Prostate gland (tissue), 2 donors: Measurements from ENCODE around the gene CSRNP3.
"Not testable (repeated sequence)": the region's sequence is repeated elsewhere in the genome, so short reads cannot be mapped to it uniquely, and the experiment has no call there.

Experiments
- POLR2A ChIP-seq: fragments of 450-650 bp; IDR thresholded peaks from one replicate; pipeline ENCODE4 v1.6.1; 2016; ENCODE audit warnings: antibody characterized with exemption, mild to moderate bottlenecking
- TF ChIP-seq, protein P1 (sequence below), 4 experiments: fragments of 200-600 bp in 2 of 4; fragments of 450-650 bp in 2 of 4; sonication (generic) in 2 of 4; IDR thresholded peaks; 1 replicate in 3 of 4; 2 replicates in 1 of 4; pipeline ENCODE4 v1.5.1; 2016 to 2019; ENCODE audit warnings: antibody characterized with exemption in 4 of 4, mild to moderate bottlenecking in 2 of 4, moderate library complexity in 2 of 4

GRCh38 chr2:165590999-165591398, 121.5 kb downstream of the CSRNP3 start:
- TF ChIP-seq, protein P1, sequence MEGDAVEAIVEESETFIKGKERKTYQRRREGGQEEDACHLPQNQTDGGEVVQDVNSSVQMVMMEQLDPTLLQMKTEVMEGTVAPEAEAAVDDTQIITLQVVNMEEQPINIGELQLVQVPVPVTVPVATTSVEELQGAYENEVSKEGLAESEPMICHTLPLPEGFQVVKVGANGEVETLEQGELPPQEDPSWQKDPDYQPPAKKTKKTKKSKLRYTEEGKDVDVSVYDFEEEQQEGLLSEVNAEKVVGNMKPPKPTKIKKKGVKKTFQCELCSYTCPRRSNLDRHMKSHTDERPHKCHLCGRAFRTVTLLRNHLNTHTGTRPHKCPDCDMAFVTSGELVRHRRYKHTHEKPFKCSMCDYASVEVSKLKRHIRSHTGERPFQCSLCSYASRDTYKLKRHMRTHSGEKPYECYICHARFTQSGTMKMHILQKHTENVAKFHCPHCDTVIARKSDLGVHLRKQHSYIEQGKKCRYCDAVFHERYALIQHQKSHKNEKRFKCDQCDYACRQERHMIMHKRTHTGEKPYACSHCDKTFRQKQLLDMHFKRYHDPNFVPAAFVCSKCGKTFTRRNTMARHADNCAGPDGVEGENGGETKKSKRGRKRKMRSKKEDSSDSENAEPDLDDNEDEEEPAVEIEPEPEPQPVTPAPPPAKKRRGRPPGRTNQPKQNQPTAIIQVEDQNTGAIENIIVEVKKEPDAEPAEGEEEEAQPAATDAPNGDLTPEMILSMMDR (IDR thresholded peaks at IDR 0.05), result not testable (repeated sequence)
- not testable (repeated sequence) for TF ChIP-seq POLR2A
